LNCaP clone FGC (cell line): ENCODE data around the gene LPAR3.
A peak's percentile ranks its signal among the peaks of the same experiment; 100 is the strongest.

Experiments used
- DNase-seq: peaks from one replicate; pipeline ENCODE4 v3.0.0-alpha.2; 2011; ENCODE audit warnings: low read depth
- H3K4me3 ChIP-seq: 2 replicates; pipeline ENCODE4 v1.5.1; 2011; ENCODE audit warnings: mild to moderate bottlenecking, low read depth, low read length, control low read depth
- CTCF ChIP-seq: IDR thresholded peaks from 2 replicates; pipeline ENCODE4 v1.5.1; 2012; ENCODE audit warnings: mild to moderate bottlenecking; ENCODE audit not compliant: control insufficient read depth, insufficient read depth; ENCODE audit errors: extremely low read depth

LPAR3 gene

DNA sequence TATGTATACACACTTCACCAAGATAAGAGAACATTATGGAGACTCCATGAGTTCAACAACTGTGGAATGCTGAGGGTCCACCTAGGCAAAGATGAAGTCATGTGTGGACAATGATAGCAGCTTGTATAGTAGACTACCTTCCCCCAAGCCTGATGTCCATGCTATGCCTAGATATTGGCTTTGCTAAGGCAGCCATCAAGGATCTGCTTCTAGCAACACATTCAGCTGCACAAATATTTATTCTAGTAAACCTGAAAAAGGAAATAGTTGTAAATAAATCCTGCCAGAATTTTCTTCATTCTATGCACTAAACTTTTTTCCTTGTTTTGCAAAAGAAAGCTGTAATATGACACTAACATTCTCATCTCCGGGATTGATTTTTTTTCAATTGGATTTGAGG, 7.0 kb upstream of the LPAR3 start:
- no peak for TF ChIP-seq CTCF

GRCh38 chr1:84896279-84896678, 3.3 kb upstream of the LPAR3 start:
- no peak for DNase-seq
- no peak for TF ChIP-seq CTCF
- no peak overlapping the region for H3K4me3 ChIP-seq

More for the DNA sequence above, 7.0 kb upstream of the LPAR3 start:
- DNase-seq: peak; percentile 57
- H3K4me3 ChIP-seq: no peak overlapping the region

GRCh38 chr1:84890566-84890965, 2.4 kb downstream of the LPAR3 start:
- no peak for TF ChIP-seq CTCF
- DNase-seq: no peak
- H3K4me3 ChIP-seq: no peak overlapping the region

GRCh38 chr1:84889437-84889836, 3.6 kb downstream of the LPAR3 start:
- no peak overlapping the region for H3K4me3 ChIP-seq
- no peak for DNase-seq
- no peak for TF ChIP-seq CTCF

- TF ChIP-seq CTCF: no peak
- DNase-seq: no peak
- no peak overlapping the region for H3K4me3 ChIP-seq
These were observed 4.3 kb downstream of the LPAR3 start for GRCh38 chr1:84888753-84889152.

DNA sequence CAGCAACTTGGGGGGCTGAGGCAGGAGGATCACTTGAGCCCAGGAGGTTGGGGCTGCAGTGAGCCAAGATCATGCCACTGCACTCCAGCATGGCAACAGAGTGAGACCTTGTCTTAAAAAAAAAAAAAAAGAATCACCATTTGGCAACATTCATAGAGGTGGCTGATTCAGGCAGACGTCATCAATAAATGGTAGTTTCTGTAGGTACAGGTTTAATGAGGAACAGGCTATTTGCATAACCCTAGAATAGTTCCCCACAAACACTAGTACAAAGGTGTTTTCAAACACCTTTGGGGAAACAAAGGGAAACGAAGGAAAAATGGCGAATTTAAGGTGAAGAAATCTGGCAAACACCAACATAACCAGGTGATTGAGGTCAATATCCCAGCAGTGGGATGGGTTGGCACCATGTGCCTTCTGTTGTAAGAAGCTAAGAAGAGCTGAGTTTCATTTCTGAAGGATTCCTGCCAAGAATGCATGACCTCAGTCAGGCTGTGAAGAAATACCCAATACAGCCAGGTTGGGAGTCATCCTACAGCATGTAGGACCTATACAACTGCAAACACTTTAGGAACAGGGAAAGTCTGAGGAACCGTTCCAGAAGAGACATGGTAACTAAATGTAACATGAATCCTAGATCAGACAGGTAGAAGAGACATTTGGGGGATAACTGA, 5.6 kb downstream of the LPAR3 start:
- DNase-seq: no peak
- TF ChIP-seq CTCF: no peak
- H3K4me3 ChIP-seq: no peak overlapping the region

GRCh38 chr1:84885469-84885868, 7.5 kb downstream of the LPAR3 start:
- H3K4me3 ChIP-seq: no peak overlapping the region
- DNase-seq: no peak
- no peak for TF ChIP-seq CTCF
